ENCODE results near the gene DOCK2. TPM values are rescaled to one million over a fixed set of nuclear protein-coding genes. Genes with fewer than 3 reads are reported as not detected.

Gene DOCK2
- total RNA-seq, 1 donor from 2014 or later = 1.1 TPM

GRCh38 chr5:169767938-169768337, 130.9 kb downstream of the DOCK2 start:
- no peaks in the 10 kb centered on the region for H3K27me3 ChIP-seq
- no peak overlapping the region for H3K4me3 ChIP-seq
- no peaks in the 10 kb centered on the region for H4K20me1 ChIP-seq (ENCODE audit: low read depth)
- no peak for TF ChIP-seq EZH2phosphoT487 (IDR thresholded peaks at IDR 0.05)
- TF ChIP-seq EZH2 (IDR thresholded peaks at IDR 0.05) = no peak
- TF ChIP-seq, protein P1, sequence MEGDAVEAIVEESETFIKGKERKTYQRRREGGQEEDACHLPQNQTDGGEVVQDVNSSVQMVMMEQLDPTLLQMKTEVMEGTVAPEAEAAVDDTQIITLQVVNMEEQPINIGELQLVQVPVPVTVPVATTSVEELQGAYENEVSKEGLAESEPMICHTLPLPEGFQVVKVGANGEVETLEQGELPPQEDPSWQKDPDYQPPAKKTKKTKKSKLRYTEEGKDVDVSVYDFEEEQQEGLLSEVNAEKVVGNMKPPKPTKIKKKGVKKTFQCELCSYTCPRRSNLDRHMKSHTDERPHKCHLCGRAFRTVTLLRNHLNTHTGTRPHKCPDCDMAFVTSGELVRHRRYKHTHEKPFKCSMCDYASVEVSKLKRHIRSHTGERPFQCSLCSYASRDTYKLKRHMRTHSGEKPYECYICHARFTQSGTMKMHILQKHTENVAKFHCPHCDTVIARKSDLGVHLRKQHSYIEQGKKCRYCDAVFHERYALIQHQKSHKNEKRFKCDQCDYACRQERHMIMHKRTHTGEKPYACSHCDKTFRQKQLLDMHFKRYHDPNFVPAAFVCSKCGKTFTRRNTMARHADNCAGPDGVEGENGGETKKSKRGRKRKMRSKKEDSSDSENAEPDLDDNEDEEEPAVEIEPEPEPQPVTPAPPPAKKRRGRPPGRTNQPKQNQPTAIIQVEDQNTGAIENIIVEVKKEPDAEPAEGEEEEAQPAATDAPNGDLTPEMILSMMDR (IDR thresholded peaks at IDR 0.05) = no peak
- H3K36me3 Mint-ChIP-seq = no peaks in the 10 kb centered on the region
- H3K9ac ChIP-seq = no peak overlapping the region
- no peaks in the 10 kb centered on the region for H3K79me2 ChIP-seq (ENCODE audit: low read depth)
- H3K4me2 ChIP-seq = no peak overlapping the region
- H3K27ac Mint-ChIP-seq = no peak overlapping the region
- no peak overlapping the region for H2AFZ ChIP-seq (replicated peaks)
- peaks cover 8% of the 10 kb centered on the region for H3K27me3 Mint-ChIP-seq (ENCODE audit: insufficient read depth, low read depth)
- no peak for DNase-seq (ENCODE audit: low spot score)
- H3K9me3 ChIP-seq (ENCODE audit: low read depth) = no peaks in the 10 kb centered on the region
- no peak overlapping the region for H3K27ac ChIP-seq
- H3F3A ChIP-seq (ENCODE audit: low read depth) = no peaks in the 10 kb centered on the region
- no peaks in the 10 kb centered on the region for H3K9me3 Mint-ChIP-seq
- H3K4me3 Mint-ChIP-seq = no peak overlapping the region
- H3K36me3 ChIP-seq = no peaks in the 10 kb centered on the region
- H3K4me1 ChIP-seq = no peaks in the 10 kb centered on the region
- peaks cover 12% of the 10 kb centered on the region for H3K4me1 Mint-ChIP-seq

GRCh38 chr5:169768416-169768815, 131.3 kb downstream of the DOCK2 start:
- TF ChIP-seq, protein P1 (IDR thresholded peaks at IDR 0.05) = no peak
- TF ChIP-seq EZH2phosphoT487 (IDR thresholded peaks at IDR 0.05) (no peak), EZH2 (IDR thresholded peaks at IDR 0.05) (no peak)
- no peak overlapping the region for H3K4me3 Mint-ChIP-seq
- no peak for DNase-seq (ENCODE audit: low spot score)
- H3K27me3 Mint-ChIP-seq (ENCODE audit: insufficient read depth, low read depth) = peaks cover 8% of the 10 kb centered on the region
- Histone ChIP-seq H4K20me1 (ENCODE audit: low read depth) (no peaks in the 10 kb centered on the region), H3F3A (ENCODE audit: low read depth) (no peaks in the 10 kb centered on the region), H3K36me3 (no peaks in the 10 kb centered on the region), H3K9ac (no peak overlapping the region), H3K4me2 (no peak overlapping the region), H3K27me3 (no peaks in the 10 kb centered on the region), H3K27ac (no peak overlapping the region), H2AFZ (replicated peaks) (no peak overlapping the region), H3K79me2 (ENCODE audit: low read depth) (no peaks in the 10 kb centered on the region), H3K4me1 (no peaks in the 10 kb centered on the region), H3K4me3 (no peak overlapping the region), H3K9me3 (ENCODE audit: low read depth) (no peaks in the 10 kb centered on the region)
- H3K36me3 Mint-ChIP-seq = no peaks in the 10 kb centered on the region
- H3K9me3 Mint-ChIP-seq = no peaks in the 10 kb centered on the region
- no peak overlapping the region for H3K27ac Mint-ChIP-seq
- H3K4me1 Mint-ChIP-seq = peaks cover 7% of the 10 kb centered on the region

- Histone ChIP-seq H3K36me3 (no peaks in the 10 kb centered on the region), H2AFZ (replicated peaks) (no peak overlapping the region), H3K4me2 (no peak overlapping the region), H3K4me1 (no peaks in the 10 kb centered on the region), H3F3A (ENCODE audit: low read depth) (no peaks in the 10 kb centered on the region), H4K20me1 (ENCODE audit: low read depth) (no peaks in the 10 kb centered on the region), H3K9ac (no peak overlapping the region), H3K4me3 (no peak overlapping the region), H3K9me3 (ENCODE audit: low read depth) (no peaks in the 10 kb centered on the region), H3K79me2 (ENCODE audit: low read depth) (no peaks in the 10 kb centered on the region), H3K27me3 (no peaks in the 10 kb centered on the region), H3K27ac (no peak overlapping the region)
- Mint-ChIP-seq H3K27me3 (ENCODE audit: insufficient read depth, low read depth) (peaks cover 8% of the 10 kb centered on the region), H3K4me1 (no peaks in the 10 kb centered on the region), H3K4me3 (no peak overlapping the region), H3K9me3 (peaks cover 1% of the 10 kb centered on the region), H3K27ac (no peak overlapping the region), H3K36me3 (no peaks in the 10 kb centered on the region)
- DNase-seq (ENCODE audit: low spot score) = no peak
- TF ChIP-seq EZH2phosphoT487 (IDR thresholded peaks at IDR 0.05) (no peak), EZH2 (IDR thresholded peaks at IDR 0.05) (no peak)
- TF ChIP-seq, protein P1 (IDR thresholded peaks at IDR 0.05) = no peak
Observed at GRCh38 chr5:169770109-169770508, 133.0 kb downstream of the DOCK2 start.

All from neural progenitor cell (in vitro differentiated cells).